ENCODE measurements around the gene MRPL1.

Gene MRPL1

GRCh38 chr4:77862478-77863216 is at the start of gene MRPL1:
Gene MRPL1 (plus strand): TSS chr4:77862830. CDS start chr4:77862849, 19 bp downstream.
- DNase-seq = peak; percentile 96

- no peak for DNase-seq
These were observed 47.0 kb upstream of the MRPL1 start for GRCh38 chr4:77815636-77816035.

- DNase-seq = peak; percentile 58
These were observed 46.1 kb upstream of the MRPL1 start for GRCh38 chr4:77816546-77816945.

GRCh38 chr4:77817304-77818072 is 45.1 kb upstream of the MRPL1 start:
- no peak for DNase-seq

- peak; percentile 86 for DNase-seq
These were observed 44.5 kb upstream of the MRPL1 start for GRCh38 chr4:77818073-77818601.

GRCh38 chr4:77818602-77819403 is 43.8 kb upstream of the MRPL1 start, which contains the start of gene CNOT6L:
Gene CNOT6L (minus strand): TSS chr4:77819368. CDS start chr4:77819308, 60 bp downstream.
- DNase-seq = peak; percentile 51

- DNase-seq = peak; percentile 88
These were observed 43.2 kb upstream of the MRPL1 start for GRCh38 chr4:77819404-77819842.

- peak; percentile 91 for DNase-seq
These were observed 42.6 kb upstream of the MRPL1 start for GRCh38 chr4:77819843-77820648.

GRCh38 chr4:77820649-77821561 is 41.7 kb upstream of the MRPL1 start:
- peak; percentile 66 for DNase-seq

GRCh38 chr4:77821775-77822174 is 40.9 kb upstream of the MRPL1 start:
- DNase-seq = peak; percentile 88

GRCh38 chr4:77826275-77826674 is 36.4 kb upstream of the MRPL1 start:
- DNase-seq = no peak

GRCh38 chr4:77827343-77827742 is 35.3 kb upstream of the MRPL1 start:
- no peak for DNase-seq

- DNase-seq = no peak
These were observed 29.4 kb upstream of the MRPL1 start for GRCh38 chr4:77833126-77833724.

- no peak for DNase-seq
These were observed 28.2 kb upstream of the MRPL1 start for GRCh38 chr4:77834403-77834802.

GRCh38 chr4:77843628-77844027 is 19.0 kb upstream of the MRPL1 start:
- no peak for DNase-seq

- no peak for DNase-seq
These were observed 18.3 kb upstream of the MRPL1 start for GRCh38 chr4:77844363-77844762.

- no peak for DNase-seq
These were observed 17.2 kb upstream of the MRPL1 start for GRCh38 chr4:77845400-77845799.

- DNase-seq = no peak
These were observed 16.7 kb upstream of the MRPL1 start for GRCh38 chr4:77845929-77846328.

- DNase-seq = no peak
These were observed 14.1 kb upstream of the MRPL1 start for GRCh38 chr4:77848508-77848907.

GRCh38 chr4:77849278-77849965 is 13.2 kb upstream of the MRPL1 start:
- DNase-seq = no peak

All from inflammatory macrophage treated with lipopolysaccharide for 4 hours (primary cell).